NCI-H1048 (cell line): ENCODE data around the gene OSBPL9.

Source experiments
- DNase-seq: peaks from one replicate; lab custom pipeline; 2025; lab: John Stamatoyannopoulos, UW

Gene OSBPL9

GRCh38 chr1:51616903-51617708, at the start of gene OSBPL9:
Gene OSBPL9 (plus strand): TSS chr1:51617092. CDS start chr1:51617111, 19 bp downstream.
- peak; percentile 74 for DNase-seq

GRCh38 chr1:51567653-51568052, 49.2 kb upstream of the OSBPL9 start:
- no peak for DNase-seq

GRCh38 chr1:51568231-51568935, 48.5 kb upstream of the OSBPL9 start:
- DNase-seq = no peak

- DNase-seq = no peak
Observed at GRCh38 chr1:51569284-51570062, 47.4 kb upstream of the OSBPL9 start.

GRCh38 chr1:51570063-51570710, 46.7 kb upstream of the OSBPL9 start:
- DNase-seq = no peak

GRCh38 chr1:51572365-51572764, 44.5 kb upstream of the OSBPL9 start:
- DNase-seq = no peak

GRCh38 chr1:51574796-51575195, 42.1 kb upstream of the OSBPL9 start:
- DNase-seq = no peak

- no peak for DNase-seq
Observed at GRCh38 chr1:51575406-51576084, 41.3 kb upstream of the OSBPL9 start.

- no peak for DNase-seq
Observed at GRCh38 chr1:51576085-51576444, 40.8 kb upstream of the OSBPL9 start.

- no peak for DNase-seq
Observed at GRCh38 chr1:51576923-51577322, 40.0 kb upstream of the OSBPL9 start.

- no peak for DNase-seq
Observed at GRCh38 chr1:51578383-51579109, 38.3 kb upstream of the OSBPL9 start.

GRCh38 chr1:51581238-51581637, 35.7 kb upstream of the OSBPL9 start:
- DNase-seq = no peak

- no peak for DNase-seq
Observed at GRCh38 chr1:51583532-51583931, 33.4 kb upstream of the OSBPL9 start.

GRCh38 chr1:51584021-51584420, 32.9 kb upstream of the OSBPL9 start:
- DNase-seq = no peak

- DNase-seq = no peak
Observed at GRCh38 chr1:51592711-51593110, 24.2 kb upstream of the OSBPL9 start.

GRCh38 chr1:51594716-51595115, 22.2 kb upstream of the OSBPL9 start:
- DNase-seq = no peak

GRCh38 chr1:51600529-51600928, 16.4 kb upstream of the OSBPL9 start:
- no peak for DNase-seq

- DNase-seq = no peak
Observed at GRCh38 chr1:51600965-51601364, 15.9 kb upstream of the OSBPL9 start.

GRCh38 chr1:51605961-51606723, 10.8 kb upstream of the OSBPL9 start:
- DNase-seq = no peak

- no peak for DNase-seq
Observed at GRCh38 chr1:51607681-51608095, 9.2 kb upstream of the OSBPL9 start.
